Retinal pigment epithelial cell (primary cell): ENCODE results near the gene LANCL2.

Experiments
- DNase-seq: peaks from one replicate; pipeline ENCODE4 v3.0.0-alpha.2; 2010; ENCODE audit warnings: low read depth
- H3K4me3 ChIP-seq: 2 replicates; pipeline ENCODE4 v1.5.1; 2011; ENCODE audit warnings: mild to moderate bottlenecking, low read length, control low read depth, moderate library complexity
- CTCF ChIP-seq: conservative IDR thresholded peaks from 2 replicates; pipeline ENCODE4 v1.5.1; 2011; ENCODE audit warnings: low read depth, low read length, control low read depth, inconsistent platforms

The LANCL2 gene

GRCh38 chr7:55361560-55361959 is 3.6 kb upstream of the LANCL2 start:
- H3K4me3 ChIP-seq = no peak overlapping the region
- no peak for TF ChIP-seq CTCF

GRCh38 chr7:55362927-55363326 is 2.2 kb upstream of the LANCL2 start:
- DNase-seq = no peak
- H3K4me3 ChIP-seq = no peak overlapping the region
- TF ChIP-seq CTCF = no peak

More at GRCh38 chr7:55361560-55361959, 3.6 kb upstream of the LANCL2 start:
- DNase-seq = no peak

- no peak for TF ChIP-seq CTCF
Measured at GRCh38 chr7:55363386-55364170, 1.6 kb upstream of the LANCL2 start.

GRCh38 chr7:55365675-55366460 is 731 bp downstream of the LANCL2 start:
- TF ChIP-seq CTCF = no peak
- peak overlapping the region; percentile 99 for H3K4me3 ChIP-seq
- peak; percentile 90 for DNase-seq

More at GRCh38 chr7:55363386-55364170, 1.6 kb upstream of the LANCL2 start:
- no peak for DNase-seq
- no peak overlapping the region for H3K4me3 ChIP-seq

GRCh38 chr7:55366461-55367070 is 1.4 kb downstream of the LANCL2 start:
- peak overlapping the region; percentile 99 for H3K4me3 ChIP-seq
- TF ChIP-seq CTCF = no peak
- DNase-seq = no peak

- no peak for TF ChIP-seq CTCF
Measured at GRCh38 chr7:55367283-55367840, 2.2 kb downstream of the LANCL2 start.

More at GRCh38 chr7:55367283-55367840, 2.2 kb downstream of the LANCL2 start:
- peak overlapping the region; percentile 99 for H3K4me3 ChIP-seq
- no peak for DNase-seq
